ENCODE measurements around the gene TNFSF11.

TNFSF11 gene

GRCh38 chr13:42561752-42562467, 12.0 kb upstream of the TNFSF11 start:
- DNase-seq: no peak

- DNase-seq: no peak
Measured at GRCh38 chr13:42567906-42568305, 6.0 kb upstream of the TNFSF11 start.

GRCh38 chr13:42569576-42570344, 4.2 kb upstream of the TNFSF11 start:
- DNase-seq: no peak

- no peak for DNase-seq
Measured at GRCh38 chr13:42571895-42572294, 2.1 kb upstream of the TNFSF11 start.

- DNase-seq: no peak
Measured at GRCh38 chr13:42574435-42575311, 721 bp downstream of the TNFSF11 start.

GRCh38 chr13:42575938-42576337, 2.0 kb downstream of the TNFSF11 start:
- no peak for DNase-seq

- no peak for DNase-seq
Measured at GRCh38 chr13:42577538-42577937, 3.6 kb downstream of the TNFSF11 start.

- DNase-seq: no peak
Measured at GRCh38 chr13:42580644-42581043, 6.7 kb downstream of the TNFSF11 start.

- DNase-seq: no peak
Measured at GRCh38 chr13:42581427-42581826, 7.5 kb downstream of the TNFSF11 start.

GRCh38 chr13:42591602-42592001, 17.6 kb downstream of the TNFSF11 start:
- no peak for DNase-seq

- no peak for DNase-seq
Measured at GRCh38 chr13:42592915-42593900, 19.3 kb downstream of the TNFSF11 start.

GRCh38 chr13:42594481-42595252, 20.7 kb downstream of the TNFSF11 start:
- DNase-seq: no peak

GRCh38 chr13:42595253-42595571, 21.3 kb downstream of the TNFSF11 start:
- no peak for DNase-seq

- no peak for DNase-seq
Measured at GRCh38 chr13:42597505-42597904, 23.6 kb downstream of the TNFSF11 start.

- DNase-seq: no peak
Measured at GRCh38 chr13:42600943-42601342, 27.0 kb downstream of the TNFSF11 start.

GRCh38 chr13:42602906-42603305, 29.0 kb downstream of the TNFSF11 start:
- no peak for DNase-seq

- no peak for DNase-seq
Measured at GRCh38 chr13:42603571-42603970, 29.6 kb downstream of the TNFSF11 start.

GRCh38 chr13:42607546-42607945, 33.6 kb downstream of the TNFSF11 start:
- DNase-seq: no peak

GRCh38 chr13:42610649-42611048, 36.7 kb downstream of the TNFSF11 start:
- no peak for DNase-seq

GRCh38 chr13:42611086-42611779, 37.3 kb downstream of the TNFSF11 start:
- no peak for DNase-seq
